PC-9 (cell line): ENCODE measurements around the gene ISM2. TPM values are rescaled to one million over a fixed set of nuclear protein-coding genes. Genes with fewer than 3 reads are reported as not detected.
A peak's percentile ranks its signal among the peaks of the same experiment; 100 is the strongest.

Experiments
- BruUV-seq: library from RNA; stranded (reverse); fragments of 400-500 nt; replicated peaks from 2 replicates; lab custom pipeline; 2021; lab: Mats Ljungman, UMichigan
- CTCF ChIA-PET: fragments of 300-600 bp; sonication (Branson Sonifier 250); formaldehyde crosslinking; loops from one replicate; lab custom pipeline; 2022; ENCODE audit warnings: antibody characterized with exemption; lab: Charles Lee
- POLR2A ChIA-PET: fragments of 300-600 bp; sonication (Branson Sonifier 250); formaldehyde crosslinking; loops from one replicate; lab custom pipeline; 2022; ENCODE audit warnings: antibody characterized with exemption; ENCODE audit not compliant: unreplicated experiment; lab: Charles Lee
- DNase-seq, 2 experiments: peaks; one replicate each; pipeline versions ENCODE4 v3.0.0 to v3.0.0-alpha.2; 2015 to 2022; ENCODE audit warnings: mixed read lengths in 1 of 2
- H2AFZ ChIP-seq: fragments of 200-600 bp; sonication (generic); 2 replicates; pipeline ENCODE4 v1.8.1; 2017; ENCODE audit warnings: antibody characterized with exemption
- H3F3A ChIP-seq: fragments of 200-600 bp; sonication (generic); 2 replicates; pipeline ENCODE4 v1.8.1; 2017; ENCODE audit warnings: antibody characterized with exemption, mild to moderate bottlenecking, low read depth; ENCODE audit not compliant: insufficient read depth
- H3K27ac ChIP-seq: fragments of 200-600 bp; sonication (generic); 2 replicates; pipeline ENCODE4 v1.6.1; 2016; ENCODE audit warnings: mixed run types
- H3K27me3 ChIP-seq: fragments of 200-600 bp; sonication (generic); 2 replicates; pipeline ENCODE4 v1.6.1; 2016; ENCODE audit warnings: low read depth, mixed run types; ENCODE audit not compliant: insufficient read depth
- H3K36me3 ChIP-seq: fragments of 200-600 bp; sonication (generic); 2 replicates; pipeline ENCODE4 v1.6.1; 2016; ENCODE audit warnings: low read depth, mixed run types
- H3K4me1 ChIP-seq: fragments of 200-600 bp; sonication (generic); replicated peaks from 2 replicates; pipeline ENCODE4 v1.6.1; 2016; ENCODE audit warnings: mixed run types; ENCODE audit not compliant: insufficient read depth
- H3K4me2 ChIP-seq: fragments of 200-600 bp; sonication (generic); 2 replicates; pipeline ENCODE4 v1.6.1; 2017; ENCODE audit warnings: mixed run types
- H3K4me3 ChIP-seq: fragments of 200-600 bp; sonication (generic); 2 replicates; pipeline ENCODE4 v1.6.1; 2016; ENCODE audit warnings: mixed run types
- H3K79me2 ChIP-seq: fragments of 200-600 bp; sonication (generic); 2 replicates; pipeline ENCODE4 v1.6.1; 2017; ENCODE audit warnings: low read depth, mixed run types
- H3K9me2 ChIP-seq: fragments of 200-600 bp; sonication (generic); 2 replicates; pipeline ENCODE4 v1.8.1; 2017; ENCODE audit warnings: mild to moderate bottlenecking; ENCODE audit not compliant: insufficient read depth
- H3K9me3 ChIP-seq: fragments of 200-600 bp; sonication (generic); 2 replicates; pipeline ENCODE4 v1.8.1; 2016; ENCODE audit warnings: low read depth; ENCODE audit not compliant: insufficient read depth
- H4K20me1 ChIP-seq: fragments of 200-600 bp; sonication (generic); 2 replicates; pipeline ENCODE4 v1.8.1; 2017; ENCODE audit not compliant: insufficient read depth
- CTCF ChIP-seq: fragments of 200-600 bp; sonication (generic); conservative IDR thresholded peaks from 2 replicates; pipeline ENCODE4 v1.6.1; 2017; ENCODE audit warnings: mixed run types, antibody characterized with exemption, mild to moderate bottlenecking, moderate library complexity
- EZH2 ChIP-seq: fragments of 200-600 bp; sonication (generic); IDR thresholded peaks from 2 replicates; pipeline ENCODE4 v1.8.0; 2017; ENCODE audit warnings: antibody characterized with exemption, low read depth
- intact Hi-C: fragments of 100-400 bp; cut with micrococcal nuclease; formaldehyde crosslinking; loops from one replicate; pipeline ENCODE4 v1.10.0; 2022; ENCODE audit not compliant: unreplicated experiment
- total RNA-seq: library from RNA; stranded (reverse); gene quantifications from 2 replicates; pipeline ENCODE4 v1.2.3, GENCODE V29; 2021

Gene ISM2
- total RNA-seq, 1 experiment from 2014 or later, result not detected

- Histone ChIP-seq H2AFZ (no peak overlapping the region), H3K36me3 (peaks cover 36% of the 10 kb centered on the region), H3F3A (peaks cover 9% of the 10 kb centered on the region; the same call in 1 of the 2 replicates), H4K20me1 (no peaks in the 10 kb centered on the region), H3K9me3 (no peaks in the 10 kb centered on the region), H3K4me2 (no peak overlapping the region), H3K9me2 (no peaks in the 10 kb centered on the region), H3K79me2 (no peaks in the 10 kb centered on the region), H3K27ac (no peak overlapping the region), H3K4me3 (no peak overlapping the region), H3K4me1 (no peaks in the 10 kb centered on the region), H3K27me3 (no peaks in the 10 kb centered on the region)
- TF ChIP-seq EZH2, result no peak
- TF ChIP-seq CTCF, result no peak
- ChIA-PET POLR2A (no interaction called here), CTCF (no interaction called here)
- DNase-seq, result no peak
- intact Hi-C loops, result no loop called here
- no TSS peak for BruUV-seq
Observed at GRCh38 chr14:77516126-77516525, 17.5 kb upstream of the ISM2 start.

GRCh38 chr14:77511486-77512162, 13.0 kb upstream of the ISM2 start:
- POLR2A ChIA-PET, result no interaction called here
- TF ChIP-seq EZH2 (no peak), CTCF (no peak)
- CTCF ChIA-PET, result no interaction called here
- H3K9me2 ChIP-seq, result no peaks in the 10 kb centered on the region
- no peaks in the 10 kb centered on the region for H4K20me1 ChIP-seq
- DNase-seq, result no peak
- no peak overlapping the region for H2AFZ ChIP-seq
- peaks cover 25% of the 10 kb centered on the region for H3K36me3 ChIP-seq
- peaks cover 22% of the 10 kb centered on the region for H3K4me1 ChIP-seq
- H3K4me3 ChIP-seq, result no peak overlapping the region
- no peak overlapping the region for H3K4me2 ChIP-seq
- BruUV-seq, result no TSS peak
- H3K27ac ChIP-seq, result no peak overlapping the region
- no peaks in the 10 kb centered on the region for H3K9me3 ChIP-seq
- peaks cover 42% of the 10 kb centered on the region for H3F3A ChIP-seq
- H3K27me3 ChIP-seq, result no peaks in the 10 kb centered on the region
- H3K79me2 ChIP-seq, result no peaks in the 10 kb centered on the region
- intact Hi-C loops, result no loop called here

GRCh38 chr14:77509366-77509765, 10.8 kb upstream of the ISM2 start:
- intact Hi-C loops, result no loop called here
- TF ChIP-seq CTCF (no peak), EZH2 (no peak)
- Histone ChIP-seq H3F3A (peaks cover 46% of the 10 kb centered on the region), H4K20me1 (no peaks in the 10 kb centered on the region), H3K9me2 (no peaks in the 10 kb centered on the region), H2AFZ (no peak overlapping the region), H3K4me3 (no peak overlapping the region), H3K79me2 (no peaks in the 10 kb centered on the region), H3K4me2 (no peak overlapping the region), H3K9me3 (no peaks in the 10 kb centered on the region), H3K4me1 (peaks cover 22% of the 10 kb centered on the region), H3K27ac (peak overlapping the region; percentile 63; the same call in 1 of the 2 replicates), H3K36me3 (peaks cover 29% of the 10 kb centered on the region), H3K27me3 (no peaks in the 10 kb centered on the region)
- BruUV-seq, result no TSS peak
- ChIA-PET CTCF (no interaction called here), POLR2A (no interaction called here)
- DNase-seq, result no peak
